WTC11 (cell line): ENCODE data around the gene IGFBP1. TPM values are rescaled to one million over a fixed set of nuclear protein-coding genes. Genes with fewer than 3 reads are reported as not detected.

ENCODE experiments used
- ATAC-seq: fragments of 200-7000 bp; cut with Tn5 transposase; 2 replicates; pipeline ENCODE4 v1.10.0; 2021; ENCODE audit warnings: mild to moderate bottlenecking, moderate library complexity
- CTCF ChIA-PET: fragments of 300-600 bp; sonication (Branson Sonifier 250); formaldehyde crosslinking; loops from one replicate; lab custom pipeline; 2021; ENCODE audit warnings: antibody characterized with exemption; lab: Charles Lee
- POLR2A ChIA-PET: fragments of 350-600 bp; sonication (Branson Sonifier 250); formaldehyde crosslinking; loops from one replicate; lab custom pipeline; 2021; ENCODE audit warnings: antibody characterized with exemption; lab: Charles Lee
- DNase-seq: peaks from one replicate; pipeline ENCODE4 v3.0.0; 2021; ENCODE audit warnings: low spot score
- H3K27ac Mint-ChIP-seq: 2 replicates; pipeline ENCODE4 v1.8.0; 2021; ENCODE audit warnings: mixed read lengths
- H3K27me3 Mint-ChIP-seq: 2 replicates; pipeline ENCODE4 v1.8.0; 2021; ENCODE audit warnings: low read depth, mild to moderate bottlenecking, moderate library complexity, mixed read lengths
- H3K36me3 Mint-ChIP-seq: 2 replicates; pipeline ENCODE4 v1.8.0; 2021; ENCODE audit warnings: mixed read lengths
- H3K4me1 Mint-ChIP-seq: 2 replicates; pipeline ENCODE4 v1.8.0; 2022; ENCODE audit warnings: mixed read lengths
- H3K4me3 Mint-ChIP-seq: 2 replicates; pipeline ENCODE4 v1.8.0; 2021; ENCODE audit warnings: mild to moderate bottlenecking, moderate library complexity, mixed read lengths
- H3K9me3 Mint-ChIP-seq: 2 replicates; pipeline ENCODE4 v1.8.0; 2021; ENCODE audit warnings: mixed read lengths
- ATF1 ChIP-seq: sonication (generic); formaldehyde crosslinking; IDR thresholded peaks from 2 replicates; pipeline ENCODE4 v1.8.1; 2023; ENCODE audit warnings: mild to moderate bottlenecking, moderate library complexity, missing genetic modification reagents
- ELF4 ChIP-seq: sonication (generic); formaldehyde crosslinking; IDR thresholded peaks from 2 replicates; pipeline ENCODE4 v1.8.1; 2022; ENCODE audit warnings: low read depth, mild to moderate bottlenecking, moderate library complexity, missing genetic modification reagents
- FOXK1 ChIP-seq: sonication (generic); formaldehyde crosslinking; IDR thresholded peaks from 2 replicates; pipeline ENCODE4 v1.8.0; 2022; ENCODE audit warnings: mild to moderate bottlenecking, moderate library complexity, missing genetic modification reagents
- GABPB1 ChIP-seq: sonication (generic); formaldehyde crosslinking; IDR thresholded peaks from 2 replicates; pipeline ENCODE4 v1.8.1; 2023; ENCODE audit warnings: mild to moderate bottlenecking, missing genetic modification reagents
- HMGXB4 ChIP-seq: sonication (generic); formaldehyde crosslinking; IDR thresholded peaks from 2 replicates; pipeline ENCODE4 v1.8.1; 2023; ENCODE audit warnings: mild to moderate bottlenecking, moderate library complexity, missing genetic modification reagents
- MAX ChIP-seq: sonication (generic); formaldehyde crosslinking; IDR thresholded peaks from 2 replicates; pipeline ENCODE4 v1.8.0; 2022; ENCODE audit warnings: mild to moderate bottlenecking, missing genetic modification reagents
- NR2C2 ChIP-seq: sonication (generic); formaldehyde crosslinking; IDR thresholded peaks from 2 replicates; pipeline ENCODE4 v1.8.0; 2022; ENCODE audit warnings: mild to moderate bottlenecking, missing genetic modification reagents
- TP53 ChIP-seq: sonication (generic); formaldehyde crosslinking; IDR thresholded peaks from 2 replicates; pipeline ENCODE4 v1.8.1; 2023; ENCODE audit warnings: mild to moderate bottlenecking, missing genetic modification reagents
- ZBTB21 ChIP-seq: sonication (generic); formaldehyde crosslinking; IDR thresholded peaks from 2 replicates; pipeline ENCODE4 v1.8.1; 2023; ENCODE audit warnings: mild to moderate bottlenecking, missing genetic modification reagents, borderline replicate concordance
- ZNF219 ChIP-seq: sonication (generic); formaldehyde crosslinking; IDR thresholded peaks from 2 replicates; pipeline ENCODE4 v1.8.0; 2023; ENCODE audit warnings: missing genetic modification reagents, mild to moderate bottlenecking, borderline replicate concordance
- ZNF423 ChIP-seq: fragments of 250-450 bp; sonication (Bioruptor Pico); IDR thresholded peaks from 2 replicates; pipeline ENCODE4 v2.1.2; 2022; ENCODE audit warnings: mild to moderate bottlenecking, moderate library complexity
- total RNA-seq: library from RNA; stranded (reverse); gene quantifications from 3 replicates; pipeline ENCODE4 v1.2.3, GENCODE V29; 2021
- TF ChIP-seq, protein P1 (sequence below): sonication (generic); formaldehyde crosslinking; IDR thresholded peaks from 2 replicates; pipeline ENCODE4 v1.8.0; 2022; ENCODE audit warnings: mild to moderate bottlenecking, missing genetic modification reagents
- TF ChIP-seq, protein P2 (sequence below): sonication (generic); formaldehyde crosslinking; conservative IDR thresholded peaks from 2 replicates; pipeline ENCODE4 v1.8.1; 2023; ENCODE audit warnings: mild to moderate bottlenecking, low read depth, missing genetic modification reagents, moderate library complexity
- TF ChIP-seq, protein P3 (sequence below): sonication (generic); formaldehyde crosslinking; IDR thresholded peaks from 2 replicates; pipeline ENCODE4 v1.8.1; 2023; ENCODE audit warnings: mild to moderate bottlenecking, missing genetic modification reagents, borderline replicate concordance
- TF ChIP-seq, protein P4 (sequence below): fragments of 250-450 bp; sonication (Bioruptor Pico); conservative IDR thresholded peaks from 2 replicates; pipeline ENCODE4 v1.9.0; 2021; ENCODE audit warnings: mild to moderate bottlenecking
- TF ChIP-seq, protein P5 (sequence below): sonication (generic); formaldehyde crosslinking; IDR thresholded peaks from 2 replicates; pipeline ENCODE4 v1.8.1; 2023; ENCODE audit warnings: mild to moderate bottlenecking, missing genetic modification reagents, moderate library complexity

IGFBP1 gene
- total RNA-seq, 1 experiment from 2014 or later, result 0.37 TPM

DNA sequence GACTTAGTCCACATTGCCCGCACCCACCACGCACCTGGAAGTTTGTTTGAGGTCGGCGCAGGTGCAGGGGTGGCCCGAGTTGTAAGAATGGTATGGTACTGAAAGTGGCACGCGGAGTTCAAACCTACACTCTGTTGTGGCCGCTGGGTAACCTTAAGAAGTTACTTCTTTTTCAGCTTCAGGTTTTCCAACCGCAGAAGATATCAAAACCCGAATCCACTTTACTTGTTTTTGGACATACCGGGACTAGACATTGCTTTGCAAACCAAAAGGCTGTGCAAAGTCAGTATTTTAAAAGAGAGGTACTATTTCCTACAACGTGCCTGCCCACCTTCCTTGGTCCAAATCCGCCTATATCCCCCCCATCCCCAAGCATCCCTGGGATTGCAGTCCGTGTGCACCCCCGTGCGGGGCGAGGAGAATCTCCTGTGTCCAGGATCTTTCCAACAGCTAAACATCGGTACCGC lies 31.7 kb downstream of the IGFBP1 start:
- TF ChIP-seq, protein P1, sequence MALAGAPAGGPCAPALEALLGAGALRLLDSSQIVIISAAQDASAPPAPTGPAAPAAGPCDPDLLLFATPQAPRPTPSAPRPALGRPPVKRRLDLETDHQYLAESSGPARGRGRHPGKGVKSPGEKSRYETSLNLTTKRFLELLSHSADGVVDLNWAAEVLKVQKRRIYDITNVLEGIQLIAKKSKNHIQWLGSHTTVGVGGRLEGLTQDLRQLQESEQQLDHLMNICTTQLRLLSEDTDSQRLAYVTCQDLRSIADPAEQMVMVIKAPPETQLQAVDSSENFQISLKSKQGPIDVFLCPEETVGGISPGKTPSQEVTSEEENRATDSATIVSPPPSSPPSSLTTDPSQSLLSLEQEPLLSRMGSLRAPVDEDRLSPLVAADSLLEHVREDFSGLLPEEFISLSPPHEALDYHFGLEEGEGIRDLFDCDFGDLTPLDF (CRISPR knock-in tag), result no peak
- POLR2A ChIA-PET, result interaction anchor here (0.5 to 0.6 kb wide), 2 partner anchors 47 to 433 kb away, joined by 3 read pairs; no protein-coding TSS in a partner anchor
- Mint-ChIP-seq H3K9me3 (no peaks in the 10 kb centered on the region), H3K4me1 (peaks cover 49% of the 10 kb centered on the region), H3K4me3 (peak overlapping the region; percentile 80), H3K36me3 (no peaks in the 10 kb centered on the region), H3K27me3 (peaks cover 60% of the 10 kb centered on the region), H3K27ac (no peak overlapping the region)
- DNase-seq (no peak), ATAC-seq (no peak)
- CTCF ChIA-PET, result interaction anchor here (1.1 to 4.2 kb wide), 5 partner anchors 29 to 1181 kb away, joined by 3 to 59 read pairs (median 8); no protein-coding TSS in a partner anchor

DNA sequence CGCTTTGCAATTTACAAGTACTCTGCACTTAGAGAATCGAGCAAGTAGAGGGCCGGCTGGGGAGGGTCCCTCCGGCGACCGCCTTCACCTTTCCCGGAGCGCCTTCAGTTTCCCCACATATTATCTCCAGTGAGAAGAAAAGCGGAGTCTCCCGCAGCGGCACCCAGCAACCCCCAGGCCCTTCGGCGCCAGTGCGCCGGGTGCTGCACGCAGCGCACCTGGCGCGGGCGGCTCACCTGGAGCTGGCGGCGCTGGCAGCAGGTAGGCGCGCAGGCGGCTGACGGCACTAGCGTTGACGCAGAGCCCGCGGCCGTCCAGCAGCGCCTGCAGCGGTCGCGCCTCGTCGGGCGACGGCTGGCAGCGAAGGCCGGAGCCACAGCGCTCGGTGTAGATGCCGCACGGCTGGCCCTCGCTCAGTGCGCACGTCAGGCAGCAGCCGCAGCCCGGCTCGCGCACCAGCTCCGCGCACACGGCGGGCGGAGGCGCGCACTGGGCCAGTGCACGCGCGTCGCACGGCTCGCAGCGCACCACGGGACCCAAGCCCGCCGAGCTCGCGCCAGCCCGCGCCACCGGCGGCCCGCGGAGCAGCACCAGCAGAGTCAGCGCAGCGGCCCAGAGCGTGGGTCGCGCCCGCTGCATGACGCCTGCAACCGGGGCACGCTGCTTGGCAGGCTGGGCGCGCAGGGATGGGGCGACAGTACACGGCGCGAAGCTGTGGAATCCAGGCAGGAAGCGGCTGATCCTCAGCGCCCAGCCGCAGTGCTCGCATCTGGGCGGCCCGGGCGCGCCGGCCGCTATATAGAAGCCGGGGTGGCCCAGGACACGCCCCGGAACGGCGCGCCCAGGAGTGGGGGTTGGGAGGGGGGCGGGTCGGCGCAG lies 32.5 kb downstream of the IGFBP1 start, which contains the start of gene IGFBP3:
Gene IGFBP3 (minus strand): TSS at position 771 of the 879 bp plus-strand sequence. CDS start 132 bp downstream, at position 639.
- Mint-ChIP-seq H3K9me3 (no peaks in the 10 kb centered on the region), H3K4me1 (peaks cover 51% of the 10 kb centered on the region), H3K36me3 (no peaks in the 10 kb centered on the region), H3K27me3 (peaks cover 66% of the 10 kb centered on the region), H3K4me3 (peak within 1 kb of the TSS; percentile 80), H3K27ac (no peak within 1 kb of the TSS)
- ChIA-PET CTCF (interaction anchor here (0.6 to 4.2 kb wide), 12 partner anchors 9 to 1260 kb away, joined by 3 to 59 read pairs (median 7); no protein-coding TSS in a partner anchor), POLR2A (interaction anchor here (0.6 kb wide), 2 partner anchors 47 to 412 kb away, joined by 3 to 6 read pairs; no protein-coding TSS in a partner anchor)
- ATAC-seq (peak; percentile 77), DNase-seq (peak; percentile 73)
- TF ChIP-seq MAX (peak; percentile 29; the same call in 1 of the 2 replicates), ZNF423 (CRISPR knock-in tag) (peak; percentile 51; the same call in 1 of the 2 replicates), ZBTB21 (CRISPR knock-in tag) (0 out of 2 replicates have a peak, but pooled peaks have one; percentile 41), FOXK1 (peak; percentile 63; the same call in 1 of the 2 replicates), ELF4 (CRISPR knock-in tag) (no peak), HMGXB4 (peak; percentile 72), GABPB1 (CRISPR knock-in tag) (no peak), TP53 (CRISPR knock-in tag) (peak; percentile 61; the same call in 1 of the 2 replicates), NR2C2 (CRISPR knock-in tag) (no peak), ATF1 (no peak), ZNF219 (CRISPR knock-in tag) (peak; percentile 36; the same call in 1 of the 2 replicates)
- TF ChIP-seq, protein P1 (CRISPR knock-in tag), result no peak
- TF ChIP-seq, protein P2, sequence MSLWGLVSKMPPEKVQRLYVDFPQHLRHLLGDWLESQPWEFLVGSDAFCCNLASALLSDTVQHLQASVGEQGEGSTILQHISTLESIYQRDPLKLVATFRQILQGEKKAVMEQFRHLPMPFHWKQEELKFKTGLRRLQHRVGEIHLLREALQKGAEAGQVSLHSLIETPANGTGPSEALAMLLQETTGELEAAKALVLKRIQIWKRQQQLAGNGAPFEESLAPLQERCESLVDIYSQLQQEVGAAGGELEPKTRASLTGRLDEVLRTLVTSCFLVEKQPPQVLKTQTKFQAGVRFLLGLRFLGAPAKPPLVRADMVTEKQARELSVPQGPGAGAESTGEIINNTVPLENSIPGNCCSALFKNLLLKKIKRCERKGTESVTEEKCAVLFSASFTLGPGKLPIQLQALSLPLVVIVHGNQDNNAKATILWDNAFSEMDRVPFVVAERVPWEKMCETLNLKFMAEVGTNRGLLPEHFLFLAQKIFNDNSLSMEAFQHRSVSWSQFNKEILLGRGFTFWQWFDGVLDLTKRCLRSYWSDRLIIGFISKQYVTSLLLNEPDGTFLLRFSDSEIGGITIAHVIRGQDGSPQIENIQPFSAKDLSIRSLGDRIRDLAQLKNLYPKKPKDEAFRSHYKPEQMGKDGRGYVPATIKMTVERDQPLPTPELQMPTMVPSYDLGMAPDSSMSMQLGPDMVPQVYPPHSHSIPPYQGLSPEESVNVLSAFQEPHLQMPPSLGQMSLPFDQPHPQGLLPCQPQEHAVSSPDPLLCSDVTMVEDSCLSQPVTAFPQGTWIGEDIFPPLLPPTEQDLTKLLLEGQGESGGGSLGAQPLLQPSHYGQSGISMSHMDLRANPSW (CRISPR knock-in tag), result no peak
- TF ChIP-seq, protein P3, sequence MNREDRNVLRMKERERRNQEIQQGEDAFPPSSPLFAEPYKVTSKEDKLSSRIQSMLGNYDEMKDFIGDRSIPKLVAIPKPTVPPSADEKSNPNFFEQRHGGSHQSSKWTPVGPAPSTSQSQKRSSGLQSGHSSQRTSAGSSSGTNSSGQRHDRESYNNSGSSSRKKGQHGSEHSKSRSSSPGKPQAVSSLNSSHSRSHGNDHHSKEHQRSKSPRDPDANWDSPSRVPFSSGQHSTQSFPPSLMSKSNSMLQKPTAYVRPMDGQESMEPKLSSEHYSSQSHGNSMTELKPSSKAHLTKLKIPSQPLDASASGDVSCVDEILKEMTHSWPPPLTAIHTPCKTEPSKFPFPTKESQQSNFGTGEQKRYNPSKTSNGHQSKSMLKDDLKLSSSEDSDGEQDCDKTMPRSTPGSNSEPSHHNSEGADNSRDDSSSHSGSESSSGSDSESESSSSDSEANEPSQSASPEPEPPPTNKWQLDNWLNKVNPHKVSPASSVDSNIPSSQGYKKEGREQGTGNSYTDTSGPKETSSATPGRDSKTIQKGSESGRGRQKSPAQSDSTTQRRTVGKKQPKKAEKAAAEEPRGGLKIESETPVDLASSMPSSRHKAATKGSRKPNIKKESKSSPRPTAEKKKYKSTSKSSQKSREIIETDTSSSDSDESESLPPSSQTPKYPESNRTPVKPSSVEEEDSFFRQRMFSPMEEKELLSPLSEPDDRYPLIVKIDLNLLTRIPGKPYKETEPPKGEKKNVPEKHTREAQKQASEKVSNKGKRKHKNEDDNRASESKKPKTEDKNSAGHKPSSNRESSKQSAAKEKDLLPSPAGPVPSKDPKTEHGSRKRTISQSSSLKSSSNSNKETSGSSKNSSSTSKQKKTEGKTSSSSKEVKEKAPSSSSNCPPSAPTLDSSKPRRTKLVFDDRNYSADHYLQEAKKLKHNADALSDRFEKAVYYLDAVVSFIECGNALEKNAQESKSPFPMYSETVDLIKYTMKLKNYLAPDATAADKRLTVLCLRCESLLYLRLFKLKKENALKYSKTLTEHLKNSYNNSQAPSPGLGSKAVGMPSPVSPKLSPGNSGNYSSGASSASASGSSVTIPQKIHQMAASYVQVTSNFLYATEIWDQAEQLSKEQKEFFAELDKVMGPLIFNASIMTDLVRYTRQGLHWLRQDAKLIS (CRISPR knock-in tag), result no peak
- TF ChIP-seq, protein P4, sequence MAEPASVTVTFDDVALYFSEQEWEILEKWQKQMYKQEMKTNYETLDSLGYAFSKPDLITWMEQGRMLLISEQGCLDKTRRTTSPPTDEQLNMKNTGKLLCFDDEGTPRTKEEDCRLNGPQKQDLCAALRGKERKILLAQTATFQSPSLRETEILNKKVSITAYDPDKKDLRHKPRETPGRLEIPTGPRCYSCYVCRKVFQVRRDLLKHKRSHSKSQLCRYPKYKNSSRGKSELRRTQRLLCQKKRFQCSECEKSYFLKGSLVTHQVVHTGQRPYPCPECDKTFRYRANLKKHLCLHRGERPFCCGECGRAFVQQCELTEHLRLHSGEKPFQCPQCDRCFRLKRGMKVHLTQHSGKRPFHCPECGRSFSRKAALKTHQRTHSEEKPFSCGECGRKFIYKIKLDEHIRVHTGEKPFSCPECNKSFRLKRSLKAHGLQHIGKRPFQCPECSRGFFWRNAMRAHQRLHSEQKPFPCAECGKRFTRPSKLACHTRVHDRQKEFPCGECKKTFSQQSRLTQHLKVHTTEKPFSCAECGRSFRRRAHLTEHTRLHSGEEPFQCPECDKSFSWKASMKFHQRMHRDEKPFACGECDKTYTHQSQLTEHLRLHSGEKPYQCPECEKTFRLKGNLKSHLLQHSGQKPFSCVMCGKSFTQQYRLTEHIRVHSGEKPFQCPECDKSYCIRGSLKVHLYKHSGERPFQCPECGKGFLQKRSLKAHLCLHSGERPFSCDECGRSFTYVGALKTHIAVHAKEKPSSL (CRISPR knock-in tag), result no peak
- TF ChIP-seq, protein P5, sequence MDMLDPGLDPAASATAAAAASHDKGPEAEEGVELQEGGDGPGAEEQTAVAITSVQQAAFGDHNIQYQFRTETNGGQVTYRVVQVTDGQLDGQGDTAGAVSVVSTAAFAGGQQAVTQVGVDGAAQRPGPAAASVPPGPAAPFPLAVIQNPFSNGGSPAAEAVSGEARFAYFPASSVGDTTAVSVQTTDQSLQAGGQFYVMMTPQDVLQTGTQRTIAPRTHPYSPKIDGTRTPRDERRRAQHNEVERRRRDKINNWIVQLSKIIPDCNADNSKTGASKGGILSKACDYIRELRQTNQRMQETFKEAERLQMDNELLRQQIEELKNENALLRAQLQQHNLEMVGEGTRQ (CRISPR knock-in tag), result peak; percentile 35; the same call in 1 of the 2 replicates
